Measurements from ENCODE around the gene DNAJC7.

The DNAJC7 gene

GRCh38 chr17:42009170-42009569 lies 8.1 kb downstream of the DNAJC7 start:
- Histone ChIP-seq H3K9me2 (replicated peaks; ENCODE audit: control insufficient read depth, low read length) (no peaks in the 10 kb centered on the region), H3K4me1 (ENCODE audit: control insufficient read depth, low read length) (no peaks in the 10 kb centered on the region), H3K4me3 (ENCODE audit: low read length) (no peak overlapping the region), H3K36me3 (ENCODE audit: control insufficient read depth, low read length) (peaks cover 37% of the 10 kb centered on the region), H4K20me1 (ENCODE audit: control insufficient read depth, insufficient read depth, low read depth, low read length) (0 out of 2 replicates have a peak, but pooled peaks cover 1% of the 10 kb centered on the region), H3K9me3 (ENCODE audit: control insufficient read depth, insufficient read depth, low read length) (no peaks in the 10 kb centered on the region), H3K27me3 (ENCODE audit: control insufficient read depth, low read length) (no peaks in the 10 kb centered on the region), H3K27ac (ENCODE audit: low read depth, low read length) (no peak overlapping the region), H3K79me2 (ENCODE audit: control insufficient read depth, low read length) (peaks cover 99% of the 10 kb centered on the region), H3F3A (ENCODE audit: control insufficient read depth, insufficient read depth) (0 out of 2 replicates have a peak, but pooled peaks cover 2% of the 10 kb centered on the region), H3K4me2 (ENCODE audit: low read length) (no peak overlapping the region)
- TF ChIP-seq CTCF (IDR thresholded peaks at IDR 0.05; ENCODE audit: low read depth, low read length, poor library complexity, severe bottlenecking), result peak; percentile 37
- no peak for TF ChIP-seq EZH2phosphoT487 (IDR thresholded peaks at IDR 0.05; ENCODE audit: borderline replicate concordance, low read length)

- H3K27me3 ChIP-seq (ENCODE audit: control insufficient read depth, low read length), result no peaks in the 10 kb centered on the region
- no peaks in the 10 kb centered on the region for H3K9me3 ChIP-seq (ENCODE audit: control insufficient read depth, insufficient read depth, low read length)
- H3K36me3 ChIP-seq (ENCODE audit: control insufficient read depth, low read length), result peaks cover 54% of the 10 kb centered on the region
- no peak overlapping the region for H3K4me3 ChIP-seq (ENCODE audit: low read length)
- no peak overlapping the region for H3K27ac ChIP-seq (ENCODE audit: low read depth, low read length)
- H3K79me2 ChIP-seq (ENCODE audit: control insufficient read depth, low read length), result peaks cover 97% of the 10 kb centered on the region
- no peaks in the 10 kb centered on the region; the same call in 1 of the 2 replicates for H3F3A ChIP-seq (ENCODE audit: control insufficient read depth, insufficient read depth)
- H3K4me1 ChIP-seq (ENCODE audit: control insufficient read depth, low read length), result no peaks in the 10 kb centered on the region
- H3K4me2 ChIP-seq (ENCODE audit: low read length), result no peak overlapping the region
- 0 out of 2 replicates have a peak, but pooled peaks cover 3% of the 10 kb centered on the region for H4K20me1 ChIP-seq (ENCODE audit: control insufficient read depth, insufficient read depth, low read depth, low read length)
- TF ChIP-seq CTCF (IDR thresholded peaks at IDR 0.05; ENCODE audit: low read depth, low read length, poor library complexity, severe bottlenecking), result no peak
- TF ChIP-seq EZH2phosphoT487 (IDR thresholded peaks at IDR 0.05; ENCODE audit: borderline replicate concordance, low read length), result no peak
- H3K9me2 ChIP-seq (replicated peaks; ENCODE audit: control insufficient read depth, low read length), result no peaks in the 10 kb centered on the region
Measured at GRCh38 chr17:42005166-42005565, 12.1 kb downstream of the DNAJC7 start.

- Histone ChIP-seq H3F3A (ENCODE audit: control insufficient read depth, insufficient read depth) (no peaks in the 10 kb centered on the region; the same call in 1 of the 2 replicates), H3K4me2 (ENCODE audit: low read length) (no peak overlapping the region), H3K27ac (ENCODE audit: low read depth, low read length) (no peak overlapping the region), H4K20me1 (ENCODE audit: control insufficient read depth, insufficient read depth, low read depth, low read length) (0 out of 2 replicates have a peak, but pooled peaks cover 3% of the 10 kb centered on the region), H3K9me2 (replicated peaks; ENCODE audit: control insufficient read depth, low read length) (no peaks in the 10 kb centered on the region), H3K79me2 (ENCODE audit: control insufficient read depth, low read length) (peaks cover 77% of the 10 kb centered on the region), H3K27me3 (ENCODE audit: control insufficient read depth, low read length) (no peaks in the 10 kb centered on the region), H3K9me3 (ENCODE audit: control insufficient read depth, insufficient read depth, low read length) (no peaks in the 10 kb centered on the region), H3K4me3 (ENCODE audit: low read length) (no peak overlapping the region), H3K36me3 (ENCODE audit: control insufficient read depth, low read length) (peaks cover 62% of the 10 kb centered on the region), H3K4me1 (ENCODE audit: control insufficient read depth, low read length) (peaks cover 6% of the 10 kb centered on the region)
- TF ChIP-seq CTCF (IDR thresholded peaks at IDR 0.05; ENCODE audit: low read depth, low read length, poor library complexity, severe bottlenecking) (no peak), EZH2phosphoT487 (IDR thresholded peaks at IDR 0.05; ENCODE audit: borderline replicate concordance, low read length) (no peak)
Measured at GRCh38 chr17:42002792-42003301, 14.4 kb downstream of the DNAJC7 start.
